Neural cell (in vitro differentiated cells): Measurements from ENCODE around the gene LRRC18. TPM values are rescaled to one million over a fixed set of nuclear protein-coding genes. Genes with fewer than 3 reads are reported as not detected.

Source experiments
- H2AFZ ChIP-seq: fragments of 200-600, 300-800 bp; sonication (generic), shearing (Covaris generic); 2 replicates; pipeline ENCODE4 v1.6.0; 2014; ENCODE audit warnings: low read depth, mild to moderate bottlenecking, antibody characterized with exemption, low read length, moderate library complexity
- H3F3A ChIP-seq: fragments of 200-600 bp; shearing (Covaris generic); 2 replicates; pipeline ENCODE4 v1.6.1; 2016; ENCODE audit warnings: mild to moderate bottlenecking, moderate library complexity, mixed read lengths, antibody characterized with exemption, low read length; ENCODE audit not compliant: insufficient read depth, poor library complexity, severe bottlenecking
- H3K27ac ChIP-seq: fragments of 200-600, 300-800 bp; sonication (generic), shearing (Covaris generic); 2 replicates; pipeline ENCODE4 v1.5.1; 2014; ENCODE audit warnings: mild to moderate bottlenecking, low read length, moderate library complexity
- H3K27me3 ChIP-seq: fragments of 300-800, 200-600 bp; sonication (generic), shearing (Covaris generic); 2 replicates; pipeline ENCODE4 v1.6.0; 2014; ENCODE audit warnings: mild to moderate bottlenecking, low read depth, low read length, moderate library complexity; ENCODE audit not compliant: insufficient read depth
- H3K36me3 ChIP-seq: fragments of 300-800, 200-600 bp; sonication (generic), shearing (Covaris generic); 2 replicates; pipeline ENCODE4 v1.5.1; 2014; ENCODE audit warnings: mild to moderate bottlenecking, antibody characterized with exemption, low read length, moderate library complexity; ENCODE audit not compliant: insufficient read depth
- H3K4me2 ChIP-seq: fragments of 300-800, 200-600 bp; sonication (generic), shearing (Covaris generic); 2 replicates; pipeline ENCODE4 v1.6.0; 2014; ENCODE audit warnings: mild to moderate bottlenecking, low read length
- H3K4me3 ChIP-seq: fragments of 300-800, 200-600 bp; sonication (generic), shearing (Covaris generic); 2 replicates; pipeline ENCODE4 v1.5.1; 2014; ENCODE audit warnings: mild to moderate bottlenecking, low read length, moderate library complexity
- H3K79me2 ChIP-seq: fragments of 200-600 bp; shearing (Covaris generic); replicated peaks from 2 replicates; pipeline ENCODE4 v1.6.0; 2014; ENCODE audit warnings: mild to moderate bottlenecking, low read length, moderate library complexity; ENCODE audit not compliant: insufficient read depth
- H3K9ac ChIP-seq: fragments of 300-800, 200-600 bp; sonication (generic), shearing (Covaris generic); 2 replicates; pipeline ENCODE4 v1.6.1; 2016; ENCODE audit warnings: mild to moderate bottlenecking, low read length, mixed read lengths
- H3K9me2 ChIP-seq: fragments of 200-600 bp; shearing (Covaris generic); 2 replicates; pipeline ENCODE4 v1.6.1; 2016; ENCODE audit warnings: mild to moderate bottlenecking, low read length, mixed read lengths; ENCODE audit not compliant: insufficient read depth
- H3K9me3 ChIP-seq: fragments of 200-600, 300-800 bp; sonication (generic), shearing (Covaris generic); 2 replicates; pipeline ENCODE4 v1.6.1; 2016; ENCODE audit warnings: mild to moderate bottlenecking, mixed run types, low read length, moderate library complexity, mixed read lengths
- H4K20me1 ChIP-seq: fragments of 200-600 bp; shearing (Covaris generic); 2 replicates; pipeline ENCODE4 v1.6.1; 2016; ENCODE audit warnings: mild to moderate bottlenecking, mixed run types; ENCODE audit not compliant: insufficient read depth
- EP300 ChIP-seq: fragments of 450-650 bp; conservative IDR thresholded peaks from 2 replicates; pipeline ENCODE4 v1.6.1; 2014; ENCODE audit warnings: antibody characterized with exemption, mild to moderate bottlenecking, moderate library complexity; ENCODE audit not compliant: poor library complexity, severe bottlenecking
- EZH2 ChIP-seq: fragments of 200-600, 300-800 bp; shearing (Covaris generic), sonication (generic); IDR thresholded peaks from 2 replicates; pipeline ENCODE4 v1.6.1; 2014; ENCODE audit warnings: antibody characterized with exemption, low read length, borderline replicate concordance, mild to moderate bottlenecking; ENCODE audit not compliant: insufficient read depth, poor library complexity, severe bottlenecking
- MXI1 ChIP-seq: fragments of 450-650 bp; conservative IDR thresholded peaks from 2 replicates; pipeline ENCODE4 v1.6.1; 2014; ENCODE audit warnings: antibody characterized with exemption, mild to moderate bottlenecking; ENCODE audit not compliant: poor library complexity, severe bottlenecking
- POLR2AphosphoS5 ChIP-seq: IDR thresholded peaks from 2 replicates; pipeline ENCODE4 v1.6.1; 2012
- RAD21 ChIP-seq: fragments of 450-650 bp; conservative IDR thresholded peaks from 2 replicates; pipeline ENCODE4 v1.6.1; 2014; ENCODE audit warnings: antibody characterized with exemption, mild to moderate bottlenecking, moderate library complexity
- SMC3 ChIP-seq: fragments of 450-650 bp; conservative IDR thresholded peaks from 2 replicates; pipeline ENCODE4 v1.6.1; 2014; ENCODE audit warnings: antibody characterized with exemption, mild to moderate bottlenecking, moderate library complexity; ENCODE audit not compliant: poor library complexity
- TAF1 ChIP-seq: IDR thresholded peaks from 2 replicates; pipeline ENCODE4 v1.6.1; 2012; ENCODE audit warnings: low read depth
- polyA plus RNA-seq: library from polyadenylated mRNA; depleted of rRNA; stranded (reverse); fragments of >200 nt; gene quantifications from 2 replicates; pipeline ENCODE4 v1.2.3, GENCODE V29; 2014
- TF ChIP-seq, protein P1 (sequence below): fragments of 450-650 bp; IDR thresholded peaks from 2 replicates; pipeline ENCODE4 v1.5.1; 2014; ENCODE audit warnings: antibody characterized with exemption, mild to moderate bottlenecking, moderate library complexity; ENCODE audit not compliant: poor library complexity, severe bottlenecking
- TF ChIP-seq, protein P2 (sequence below): IDR thresholded peaks from 2 replicates; pipeline ENCODE4 v1.6.1; 2012; ENCODE audit warnings: borderline replicate concordance

LRRC18 gene
- polyA plus RNA-seq, 1 donor from 2014 or later, result not detected

DNA sequence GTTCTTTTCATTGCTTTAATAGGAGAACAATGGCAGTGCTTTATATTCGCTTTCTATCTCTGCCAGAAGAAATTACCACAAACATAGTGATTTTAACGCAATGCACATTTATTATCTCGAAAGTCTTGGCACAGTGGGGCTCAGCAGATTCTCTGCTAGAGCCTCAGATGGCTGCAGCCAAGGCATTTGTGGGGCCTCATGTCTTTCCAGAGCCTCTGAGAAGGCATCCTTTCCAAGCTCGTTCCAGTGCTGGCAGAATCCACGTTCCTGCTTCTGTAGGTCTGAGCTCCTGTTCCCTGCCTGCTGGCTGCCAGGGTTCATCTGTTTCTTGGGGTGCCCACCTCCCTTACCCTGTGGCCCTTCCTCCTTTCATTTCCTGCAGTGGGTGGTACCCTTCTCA is 60.2 kb downstream of the LRRC18 start:
- Histone ChIP-seq H4K20me1 (no peaks in the 10 kb centered on the region), H3K9ac (no peak overlapping the region), H3K79me2 (no peaks in the 10 kb centered on the region), H3K27ac (no peak overlapping the region), H3K4me2 (no peak overlapping the region), H2AFZ (no peak overlapping the region), H3K27me3 (no peaks in the 10 kb centered on the region), H3K36me3 (no peaks in the 10 kb centered on the region), H3K9me2 (no peaks in the 10 kb centered on the region), H3K9me3 (no peaks in the 10 kb centered on the region), H3F3A (no peaks in the 10 kb centered on the region), H3K4me3 (no peak overlapping the region)
- TF ChIP-seq RAD21 (no peak), EZH2 (no peak), MXI1 (no peak), TAF1 (no peak), POLR2AphosphoS5 (no peak), SMC3 (no peak), EP300 (no peak)
- TF ChIP-seq, protein P1, sequence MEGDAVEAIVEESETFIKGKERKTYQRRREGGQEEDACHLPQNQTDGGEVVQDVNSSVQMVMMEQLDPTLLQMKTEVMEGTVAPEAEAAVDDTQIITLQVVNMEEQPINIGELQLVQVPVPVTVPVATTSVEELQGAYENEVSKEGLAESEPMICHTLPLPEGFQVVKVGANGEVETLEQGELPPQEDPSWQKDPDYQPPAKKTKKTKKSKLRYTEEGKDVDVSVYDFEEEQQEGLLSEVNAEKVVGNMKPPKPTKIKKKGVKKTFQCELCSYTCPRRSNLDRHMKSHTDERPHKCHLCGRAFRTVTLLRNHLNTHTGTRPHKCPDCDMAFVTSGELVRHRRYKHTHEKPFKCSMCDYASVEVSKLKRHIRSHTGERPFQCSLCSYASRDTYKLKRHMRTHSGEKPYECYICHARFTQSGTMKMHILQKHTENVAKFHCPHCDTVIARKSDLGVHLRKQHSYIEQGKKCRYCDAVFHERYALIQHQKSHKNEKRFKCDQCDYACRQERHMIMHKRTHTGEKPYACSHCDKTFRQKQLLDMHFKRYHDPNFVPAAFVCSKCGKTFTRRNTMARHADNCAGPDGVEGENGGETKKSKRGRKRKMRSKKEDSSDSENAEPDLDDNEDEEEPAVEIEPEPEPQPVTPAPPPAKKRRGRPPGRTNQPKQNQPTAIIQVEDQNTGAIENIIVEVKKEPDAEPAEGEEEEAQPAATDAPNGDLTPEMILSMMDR, result no peak
- TF ChIP-seq, protein P2, sequence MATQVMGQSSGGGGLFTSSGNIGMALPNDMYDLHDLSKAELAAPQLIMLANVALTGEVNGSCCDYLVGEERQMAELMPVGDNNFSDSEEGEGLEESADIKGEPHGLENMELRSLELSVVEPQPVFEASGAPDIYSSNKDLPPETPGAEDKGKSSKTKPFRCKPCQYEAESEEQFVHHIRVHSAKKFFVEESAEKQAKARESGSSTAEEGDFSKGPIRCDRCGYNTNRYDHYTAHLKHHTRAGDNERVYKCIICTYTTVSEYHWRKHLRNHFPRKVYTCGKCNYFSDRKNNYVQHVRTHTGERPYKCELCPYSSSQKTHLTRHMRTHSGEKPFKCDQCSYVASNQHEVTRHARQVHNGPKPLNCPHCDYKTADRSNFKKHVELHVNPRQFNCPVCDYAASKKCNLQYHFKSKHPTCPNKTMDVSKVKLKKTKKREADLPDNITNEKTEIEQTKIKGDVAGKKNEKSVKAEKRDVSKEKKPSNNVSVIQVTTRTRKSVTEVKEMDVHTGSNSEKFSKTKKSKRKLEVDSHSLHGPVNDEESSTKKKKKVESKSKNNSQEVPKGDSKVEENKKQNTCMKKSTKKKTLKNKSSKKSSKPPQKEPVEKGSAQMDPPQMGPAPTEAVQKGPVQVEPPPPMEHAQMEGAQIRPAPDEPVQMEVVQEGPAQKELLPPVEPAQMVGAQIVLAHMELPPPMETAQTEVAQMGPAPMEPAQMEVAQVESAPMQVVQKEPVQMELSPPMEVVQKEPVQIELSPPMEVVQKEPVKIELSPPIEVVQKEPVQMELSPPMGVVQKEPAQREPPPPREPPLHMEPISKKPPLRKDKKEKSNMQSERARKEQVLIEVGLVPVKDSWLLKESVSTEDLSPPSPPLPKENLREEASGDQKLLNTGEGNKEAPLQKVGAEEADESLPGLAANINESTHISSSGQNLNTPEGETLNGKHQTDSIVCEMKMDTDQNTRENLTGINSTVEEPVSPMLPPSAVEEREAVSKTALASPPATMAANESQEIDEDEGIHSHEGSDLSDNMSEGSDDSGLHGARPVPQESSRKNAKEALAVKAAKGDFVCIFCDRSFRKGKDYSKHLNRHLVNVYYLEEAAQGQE, result no peak

DNA sequence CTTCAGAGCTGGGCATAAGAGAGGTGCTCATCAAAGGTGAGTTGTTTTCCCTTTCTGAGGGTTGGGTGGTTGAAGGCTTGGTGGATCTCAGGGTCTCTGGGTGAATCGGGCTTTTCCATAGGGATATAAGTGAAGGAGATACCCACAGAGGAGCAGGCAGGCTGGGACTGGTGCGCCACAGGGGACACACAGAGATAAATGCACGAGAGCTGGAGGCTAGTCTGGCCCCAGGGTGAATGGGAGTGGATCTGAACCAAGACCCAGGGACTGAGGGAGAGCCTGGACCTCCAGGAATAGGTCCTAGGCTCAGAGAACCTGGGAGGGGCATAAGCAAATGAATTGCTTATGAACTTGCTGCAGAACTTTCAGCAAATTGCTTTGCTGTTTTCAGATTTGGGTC is 61.5 kb downstream of the LRRC18 start:
- no peaks in the 10 kb centered on the region for H3K9me2 ChIP-seq
- H3K79me2 ChIP-seq, result no peaks in the 10 kb centered on the region
- H3K36me3 ChIP-seq, result no peaks in the 10 kb centered on the region
- H3K27ac ChIP-seq, result no peak overlapping the region
- H3K9ac ChIP-seq, result no peak overlapping the region
- no peak overlapping the region for H2AFZ ChIP-seq
- no peaks in the 10 kb centered on the region for H3F3A ChIP-seq
- TF ChIP-seq EP300 (no peak), MXI1 (no peak), RAD21 (no peak), SMC3 (no peak), EZH2 (no peak)
- TF ChIP-seq, protein P2, result no peak
- TF ChIP-seq, protein P1, result no peak
- no peak overlapping the region for H3K4me3 ChIP-seq
- no peaks in the 10 kb centered on the region for H3K9me3 ChIP-seq
- H3K4me2 ChIP-seq, result no peak overlapping the region
- no peaks in the 10 kb centered on the region for H3K27me3 ChIP-seq
- no peaks in the 10 kb centered on the region for H4K20me1 ChIP-seq
